Osteocyte (in vitro differentiated cells): ENCODE data around the gene BATF2. TPM values are rescaled to one million over a fixed set of nuclear protein-coding genes. Genes with fewer than 3 reads are reported as not detected.
A peak's percentile ranks its signal among the peaks of the same experiment; 100 is the strongest.

ENCODE experiments used
- DNase-seq: peaks from one replicate; pipeline ENCODE4 v3.0.0; 2021; ENCODE audit warnings: mixed read lengths; ENCODE audit not compliant: unreplicated experiment; ENCODE audit errors: extremely low spot score
- H3K27ac Mint-ChIP-seq: one replicate; pipeline ENCODE4 v1.8.0; 2021; ENCODE audit warnings: mild to moderate bottlenecking, mixed read lengths; ENCODE audit not compliant: unreplicated experiment
- H3K27me3 Mint-ChIP-seq: one replicate; pipeline ENCODE4 v1.8.0; 2021; ENCODE audit warnings: mixed read lengths; ENCODE audit not compliant: unreplicated experiment
- H3K36me3 Mint-ChIP-seq: one replicate; pipeline ENCODE4 v1.8.0; 2021; ENCODE audit warnings: mixed read lengths; ENCODE audit not compliant: unreplicated experiment
- H3K4me1 Mint-ChIP-seq: one replicate; pipeline ENCODE4 v1.8.0; 2021; ENCODE audit warnings: mixed read lengths; ENCODE audit not compliant: unreplicated experiment
- H3K4me3 Mint-ChIP-seq: one replicate; pipeline ENCODE4 v1.8.0; 2021; ENCODE audit warnings: mild to moderate bottlenecking, moderate library complexity, mixed read lengths; ENCODE audit not compliant: unreplicated experiment
- H3K9me3 Mint-ChIP-seq: one replicate; pipeline ENCODE4 v1.8.0; 2021; ENCODE audit warnings: mixed read lengths; ENCODE audit not compliant: unreplicated experiment
- total RNA-seq: library from RNA; stranded (reverse); gene quantifications from 2 replicates; pipeline ENCODE4 v1.2.1, GENCODE V29; 2021
- TF ChIP-seq, protein P1 (sequence below): fragments of 200-600 bp; sonication (generic); IDR thresholded peaks from 2 replicates; pipeline ENCODE4 v1.5.0; 2021; ENCODE audit warnings: antibody characterized with exemption, mild to moderate bottlenecking, moderate library complexity

BATF2 gene
- total RNA-seq, 1 donor from 2014 or later: not detected

DNA sequence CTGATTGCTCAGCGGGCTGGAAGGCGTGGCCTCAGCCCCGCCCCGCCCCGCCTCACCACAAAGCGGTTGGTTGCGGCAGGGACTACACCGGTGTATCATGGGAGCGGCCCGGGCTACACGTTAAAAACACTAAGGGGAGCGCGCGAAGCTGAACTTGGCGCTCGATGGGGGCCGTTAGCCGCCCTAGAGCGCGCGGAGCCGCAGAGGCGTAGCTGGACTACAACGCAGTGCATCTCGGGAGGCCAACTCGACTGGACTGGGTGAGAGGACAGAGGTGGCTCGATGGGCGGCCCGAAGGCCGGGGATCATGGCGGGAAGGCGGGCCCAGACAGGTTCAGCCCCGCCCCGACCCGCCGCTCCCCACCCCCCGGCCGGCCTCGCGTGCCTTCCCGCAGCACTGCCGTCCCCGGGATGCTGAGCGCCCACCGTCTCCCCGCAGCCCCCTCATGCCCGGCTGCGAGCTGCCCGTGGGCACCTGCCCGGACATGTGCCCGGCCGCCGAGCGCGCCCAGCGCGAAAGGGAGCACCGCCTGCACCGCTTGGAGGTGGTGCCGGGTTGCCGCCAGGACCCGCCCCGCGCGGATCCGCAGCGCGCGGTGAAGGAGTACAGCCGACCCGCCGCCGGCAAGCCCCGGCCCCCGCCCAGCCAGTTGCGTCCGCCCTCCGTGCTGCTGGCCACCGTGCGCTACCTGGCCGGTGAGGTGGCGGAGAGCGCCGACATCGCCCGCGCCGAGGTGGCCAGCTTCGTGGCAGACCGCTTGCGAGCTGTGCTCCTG is 44.3 kb upstream of the BATF2 start, which contains the start of gene SAC3D1:
TSS of gene SAC3D1 (plus strand) at position 364 of the 776 bp plus-strand sequence. CDS start at position 447, 83 bp downstream.
- no peaks in the 10 kb centered on the region for H3K9me3 Mint-ChIP-seq
- peaks cover 12% of the 10 kb centered on the region for H3K36me3 Mint-ChIP-seq
- H3K4me3 Mint-ChIP-seq: peak within 1 kb of the TSS; percentile 86
- DNase-seq: peak; percentile 93
- peaks cover 19% of the 10 kb centered on the region for H3K4me1 Mint-ChIP-seq
- peak within 1 kb of the TSS; percentile 96 for H3K27ac Mint-ChIP-seq
- no peaks in the 10 kb centered on the region for H3K27me3 Mint-ChIP-seq
- TF ChIP-seq, protein P1, sequence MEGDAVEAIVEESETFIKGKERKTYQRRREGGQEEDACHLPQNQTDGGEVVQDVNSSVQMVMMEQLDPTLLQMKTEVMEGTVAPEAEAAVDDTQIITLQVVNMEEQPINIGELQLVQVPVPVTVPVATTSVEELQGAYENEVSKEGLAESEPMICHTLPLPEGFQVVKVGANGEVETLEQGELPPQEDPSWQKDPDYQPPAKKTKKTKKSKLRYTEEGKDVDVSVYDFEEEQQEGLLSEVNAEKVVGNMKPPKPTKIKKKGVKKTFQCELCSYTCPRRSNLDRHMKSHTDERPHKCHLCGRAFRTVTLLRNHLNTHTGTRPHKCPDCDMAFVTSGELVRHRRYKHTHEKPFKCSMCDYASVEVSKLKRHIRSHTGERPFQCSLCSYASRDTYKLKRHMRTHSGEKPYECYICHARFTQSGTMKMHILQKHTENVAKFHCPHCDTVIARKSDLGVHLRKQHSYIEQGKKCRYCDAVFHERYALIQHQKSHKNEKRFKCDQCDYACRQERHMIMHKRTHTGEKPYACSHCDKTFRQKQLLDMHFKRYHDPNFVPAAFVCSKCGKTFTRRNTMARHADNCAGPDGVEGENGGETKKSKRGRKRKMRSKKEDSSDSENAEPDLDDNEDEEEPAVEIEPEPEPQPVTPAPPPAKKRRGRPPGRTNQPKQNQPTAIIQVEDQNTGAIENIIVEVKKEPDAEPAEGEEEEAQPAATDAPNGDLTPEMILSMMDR: no peak

DNA sequence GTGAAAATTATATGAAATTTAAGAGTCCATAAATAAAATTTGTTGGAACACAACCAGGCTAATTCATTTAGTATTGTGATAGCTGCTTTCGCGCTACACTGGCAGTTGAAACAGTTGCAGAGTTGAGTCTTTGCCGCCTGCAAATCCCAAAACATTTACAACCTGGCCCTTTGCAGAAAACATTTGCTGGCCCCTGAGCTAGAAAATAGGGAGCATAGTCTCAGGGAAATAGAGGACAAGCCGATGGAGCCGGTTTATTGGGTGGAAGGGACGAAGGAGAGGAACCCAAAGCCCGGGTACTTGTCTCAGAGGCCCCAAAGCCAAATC is 43.7 kb upstream of the BATF2 start:
- Mint-ChIP-seq H3K27me3 (no peaks in the 10 kb centered on the region), H3K4me3 (peak overlapping the region; percentile 86), H3K4me1 (peaks cover 19% of the 10 kb centered on the region), H3K9me3 (no peaks in the 10 kb centered on the region), H3K36me3 (peaks cover 14% of the 10 kb centered on the region), H3K27ac (peak overlapping the region; percentile 96)
- TF ChIP-seq, protein P1: no peak
- no peak for DNase-seq

- no peak for DNase-seq
- Mint-ChIP-seq H3K4me1 (peaks cover 8% of the 10 kb centered on the region), H3K4me3 (no peak overlapping the region), H3K27ac (peak overlapping the region; percentile 7), H3K36me3 (peaks cover 7% of the 10 kb centered on the region), H3K27me3 (no peaks in the 10 kb centered on the region), H3K9me3 (no peaks in the 10 kb centered on the region)
- TF ChIP-seq, protein P1: no peak
Measured at GRCh38 chr11:65036931-65037330, 40.2 kb upstream of the BATF2 start.

GRCh38 chr11:65035579-65035978 is 38.8 kb upstream of the BATF2 start:
- peaks cover 3% of the 10 kb centered on the region for H3K4me1 Mint-ChIP-seq

GRCh38 chr11:65034423-65034822 is 37.7 kb upstream of the BATF2 start:
- DNase-seq: no peak
- TF ChIP-seq, protein P1: no peak
- H3K36me3 Mint-ChIP-seq: peaks cover 7% of the 10 kb centered on the region
- no peak overlapping the region for H3K27ac Mint-ChIP-seq
- no peak overlapping the region for H3K4me3 Mint-ChIP-seq
- H3K27me3 Mint-ChIP-seq: no peaks in the 10 kb centered on the region
- peaks cover 2% of the 10 kb centered on the region for H3K4me1 Mint-ChIP-seq
- no peaks in the 10 kb centered on the region for H3K9me3 Mint-ChIP-seq

More at GRCh38 chr11:65035579-65035978, 38.8 kb upstream of the BATF2 start:
- TF ChIP-seq, protein P1: no peak
- H3K27me3 Mint-ChIP-seq: no peaks in the 10 kb centered on the region
- H3K4me3 Mint-ChIP-seq: no peak overlapping the region
- H3K27ac Mint-ChIP-seq: no peak overlapping the region
- no peak for DNase-seq
- no peaks in the 10 kb centered on the region for H3K9me3 Mint-ChIP-seq
- H3K36me3 Mint-ChIP-seq: peaks cover 8% of the 10 kb centered on the region
